Subcutaneous abdominal adipose tissue (tissue), 5 donors: ENCODE results near the gene HOXD8.

Source experiments
- H3K27ac ChIP-seq: one replicate; pipeline ENCODE4 v1.7.0; 2013; ENCODE audit warnings: low read depth, mild to moderate bottlenecking, inconsistent platforms, low read length, moderate library complexity
- H3K27me3 ChIP-seq, 5 donors: one replicate each; pipeline ENCODE4 v1.7.0; 2013; ENCODE audit warnings: low read length in 5 of 5, inconsistent platforms in 1 of 5; ENCODE audit not compliant: control insufficient read depth in 5 of 5, insufficient read depth in 4 of 5
- H3K36me3 ChIP-seq, 5 donors: one replicate each; pipeline ENCODE4 v1.7.0; 2013; ENCODE audit warnings: low read length in 5 of 5; ENCODE audit not compliant: control insufficient read depth in 5 of 5, insufficient read depth in 5 of 5
- H3K4me1 ChIP-seq, 5 donors: one replicate each; pipeline ENCODE4 v1.7.0; 2013; ENCODE audit warnings: low read length in 5 of 5, mild to moderate bottlenecking in 3 of 5, moderate library complexity in 1 of 5; ENCODE audit not compliant: control insufficient read depth in 5 of 5, insufficient read depth in 5 of 5
- H3K4me3 ChIP-seq, 5 donors: one replicate each; pipeline ENCODE4 v1.7.0; 2013; ENCODE audit warnings: low read length in 5 of 5, low read depth in 1 of 5
- H3K9ac ChIP-seq, 5 donors: one replicate each; pipeline ENCODE4 v1.7.0; 2013; ENCODE audit warnings: low read length in 5 of 5, mild to moderate bottlenecking in 4 of 5, moderate library complexity in 3 of 5
- H3K9me3 ChIP-seq, 5 donors: one replicate each; pipeline ENCODE4 v1.7.0; 2013; ENCODE audit warnings: low read length in 5 of 5; ENCODE audit not compliant: control insufficient read depth in 5 of 5
- donor health status: healthy.
- donor health status: healthy.
- donor health status: healthy.
- donor health status: healthy.
- donor health status: healthy.

The HOXD8 gene

DNA sequence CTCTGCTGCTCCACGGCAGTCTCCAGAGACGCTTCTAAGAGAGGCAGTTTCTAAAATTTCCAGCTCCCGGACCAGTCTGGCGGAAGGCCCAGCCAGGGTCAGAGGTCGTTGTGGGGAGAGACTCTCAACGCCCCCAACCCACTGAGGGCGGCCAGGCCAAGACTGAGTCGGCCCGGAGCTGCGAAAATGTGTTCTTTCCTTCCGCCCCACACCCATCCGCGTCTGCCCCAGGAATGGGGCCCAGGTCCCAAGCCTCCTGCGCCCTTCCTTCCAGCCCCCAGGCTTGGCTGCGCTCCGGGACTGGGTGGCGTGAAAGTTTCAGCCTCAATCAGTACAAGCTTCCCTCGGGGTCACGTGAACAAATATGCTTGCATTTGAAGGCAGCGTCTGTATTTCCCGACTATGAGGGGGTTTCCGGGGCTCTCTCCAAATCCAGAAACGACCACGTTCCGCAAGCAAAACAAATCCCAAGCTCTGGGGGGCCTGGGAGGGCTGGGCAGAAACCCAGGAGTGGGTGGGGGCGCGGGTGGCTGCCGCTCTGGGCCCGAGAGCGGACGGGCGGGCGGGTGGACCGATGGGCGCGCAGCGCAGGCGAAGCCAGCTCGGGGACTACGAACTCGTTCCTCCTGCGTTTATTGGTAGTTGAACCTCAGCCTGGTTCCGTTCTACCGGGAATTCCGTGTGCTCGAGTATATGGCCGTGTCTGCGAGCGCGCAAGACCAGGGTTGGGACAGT, 30.9 kb downstream of the HOXD8 start:
- Histone ChIP-seq H3K27me3 (peaks cover 2 to 39% (median 6%) of the 10 kb centered on the region in 5 donors), H3K9ac (no peak overlapping the region)

GRCh38 chr2:176160986-176161824, 31.7 kb downstream of the HOXD8 start:
- H3K4me3 ChIP-seq, result peak overlapping the region in 1 of 5 donors; percentile 66

More for the DNA sequence above, 30.9 kb downstream of the HOXD8 start:
- peaks cover 0 to 24% (median 21%) of the 10 kb centered on the region in 5 donors for H3K4me1 ChIP-seq
- no peak overlapping the region for H3K27ac ChIP-seq
- peak overlapping the region in 4 of 5 donors; percentile 22 to 36 (median 28) for H3K4me3 ChIP-seq
- H3K9me3 ChIP-seq, result no peaks in the 10 kb centered on the region
- peaks cover 0 to 5% (median 2%) of the 10 kb centered on the region in 5 donors for H3K36me3 ChIP-seq

DNA sequence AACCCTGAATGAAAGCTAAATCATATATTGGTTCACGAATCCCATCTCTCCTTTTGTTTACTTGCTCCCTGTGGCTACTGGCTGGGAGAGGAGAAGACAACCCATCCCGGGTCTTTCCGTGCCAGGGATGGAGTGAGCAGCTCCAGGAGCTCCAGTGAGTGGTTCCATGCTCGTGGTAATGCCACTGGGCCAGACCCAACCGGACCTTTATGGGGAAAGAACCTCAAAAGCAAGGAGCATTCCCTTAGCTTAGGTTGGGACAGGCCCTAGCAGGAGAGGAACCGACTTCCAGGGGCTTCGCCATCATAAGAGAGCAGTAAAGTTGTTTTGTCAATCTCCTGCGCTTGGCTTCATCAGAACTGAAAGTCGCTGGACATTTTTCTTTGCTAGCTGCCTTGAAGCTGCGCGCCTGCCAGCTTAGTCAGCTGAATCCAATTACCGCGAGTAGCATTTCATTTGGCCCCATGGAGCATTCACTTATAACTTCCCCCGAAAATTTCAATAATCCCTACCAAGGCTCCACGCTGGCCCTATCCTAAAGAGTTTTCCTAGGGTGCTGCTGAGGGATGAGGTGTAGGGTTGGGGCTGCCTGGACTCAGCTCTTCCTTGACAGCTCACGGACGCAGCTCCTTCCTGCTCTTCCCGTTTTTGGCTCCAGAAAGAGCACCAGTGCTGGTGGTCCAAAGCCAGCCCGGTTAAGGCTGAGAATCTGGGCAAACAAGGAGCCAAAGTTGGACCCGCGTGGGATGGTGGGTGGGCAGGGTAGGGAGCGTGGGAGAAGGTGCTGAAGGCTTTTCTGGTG, 32.5 kb downstream of the HOXD8 start:
- peaks cover 2 to 40% (median 6%) of the 10 kb centered on the region in 5 donors for H3K27me3 ChIP-seq
- H3K4me3 ChIP-seq, result peak overlapping the region; percentile 19 to 66 (median 39)
- peaks cover 0 to 24% (median 19%) of the 10 kb centered on the region in 5 donors for H3K4me1 ChIP-seq
- no peak overlapping the region for H3K9ac ChIP-seq
- H3K36me3 ChIP-seq, result peaks cover 0 to 3% (median 2%) of the 10 kb centered on the region in 5 donors
- no peak overlapping the region for H3K27ac ChIP-seq
- no peaks in the 10 kb centered on the region for H3K9me3 ChIP-seq

More at GRCh38 chr2:176160986-176161824, 31.7 kb downstream of the HOXD8 start:
- H3K27me3 ChIP-seq, result peaks cover 2 to 40% (median 6%) of the 10 kb centered on the region in 5 donors
- peaks cover 0 to 24% (median 21%) of the 10 kb centered on the region in 5 donors for H3K4me1 ChIP-seq
- no peak overlapping the region for H3K9ac ChIP-seq
- H3K9me3 ChIP-seq, result no peaks in the 10 kb centered on the region
- H3K36me3 ChIP-seq, result peaks cover 0 to 3% (median 2%) of the 10 kb centered on the region in 5 donors
- no peak overlapping the region for H3K27ac ChIP-seq

GRCh38 chr2:176162911-176163671, 33.6 kb downstream of the HOXD8 start:
- Histone ChIP-seq H3K36me3 (peaks cover 0 to 3% (median 2%) of the 10 kb centered on the region in 5 donors), H3K27ac (no peak overlapping the region), H3K27me3 (peaks cover 2 to 39% (median 6%) of the 10 kb centered on the region in 5 donors), H3K9me3 (no peaks in the 10 kb centered on the region), H3K4me1 (peaks cover 0 to 23% (median 12%) of the 10 kb centered on the region in 5 donors), H3K4me3 (no peak overlapping the region), H3K9ac (no peak overlapping the region)

- Histone ChIP-seq H3K9me3 (no peaks in the 10 kb centered on the region), H3K27me3 (peaks cover 2 to 36% (median 6%) of the 10 kb centered on the region in 5 donors), H3K36me3 (peaks cover 0 to 3% (median 2%) of the 10 kb centered on the region in 5 donors), H3K4me3 (no peak overlapping the region), H3K4me1 (peaks cover 0 to 23% (median 12%) of the 10 kb centered on the region in 5 donors), H3K9ac (no peak overlapping the region), H3K27ac (no peak overlapping the region)
These were observed 34.2 kb downstream of the HOXD8 start for GRCh38 chr2:176163672-176164056.

GRCh38 chr2:176164201-176164600, 34.7 kb downstream of the HOXD8 start:
- peaks cover 0 to 3% (median 2%) of the 10 kb centered on the region in 5 donors for H3K36me3 ChIP-seq
- peaks cover 2 to 35% (median 6%) of the 10 kb centered on the region in 5 donors for H3K27me3 ChIP-seq
- peaks cover 0 to 23% (median 12%) of the 10 kb centered on the region in 5 donors for H3K4me1 ChIP-seq
- no peak overlapping the region for H3K9ac ChIP-seq
- H3K27ac ChIP-seq, result no peak overlapping the region
- no peaks in the 10 kb centered on the region for H3K9me3 ChIP-seq
- H3K4me3 ChIP-seq, result no peak overlapping the region

DNA sequence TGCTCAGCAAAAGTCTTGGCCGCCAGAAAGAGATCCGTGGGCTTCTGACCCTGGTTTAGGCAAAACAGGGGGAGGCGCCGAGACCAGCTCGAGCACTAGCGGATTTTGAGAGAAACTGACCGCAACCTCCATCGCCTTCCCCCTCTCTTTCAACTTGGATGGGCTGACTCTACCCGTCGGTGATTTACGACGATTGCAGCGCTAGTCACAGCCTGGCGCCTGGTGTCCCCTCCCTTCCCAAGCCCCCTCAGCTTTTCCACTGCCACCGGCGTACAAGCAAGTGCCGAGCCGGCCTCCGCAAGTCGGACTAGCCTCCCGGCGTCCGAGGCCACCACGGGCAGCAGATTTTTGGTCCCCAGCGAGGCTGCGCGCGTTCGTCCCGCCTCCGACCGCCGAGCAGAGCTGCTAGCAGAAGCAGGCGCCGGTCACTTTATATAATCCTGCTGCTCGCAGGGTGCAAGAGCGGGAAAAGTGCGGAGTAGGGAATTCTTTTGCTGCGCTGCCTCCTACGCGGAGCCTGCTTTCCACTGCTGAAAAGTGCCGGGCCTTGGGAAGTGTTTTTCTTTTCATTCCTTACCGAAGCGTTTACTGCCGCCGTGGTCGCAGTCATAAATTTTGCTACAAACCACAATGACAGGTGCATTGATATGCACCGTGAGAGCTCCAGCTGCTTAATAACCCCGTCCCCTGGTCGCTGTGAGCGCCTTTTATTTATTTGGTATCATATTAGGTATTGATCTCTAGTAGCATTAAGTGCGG, 35.3 kb downstream of the HOXD8 start:
- no peak overlapping the region for H3K9ac ChIP-seq
- H3K27ac ChIP-seq, result no peak overlapping the region
- no peak overlapping the region for H3K4me3 ChIP-seq
- peaks cover 2 to 31% (median 6%) of the 10 kb centered on the region in 5 donors for H3K27me3 ChIP-seq
- peaks cover 0 to 17% (median 7%) of the 10 kb centered on the region in 5 donors for H3K4me1 ChIP-seq
- no peaks in the 10 kb centered on the region for H3K9me3 ChIP-seq
- H3K36me3 ChIP-seq, result peaks cover 0 to 3% (median 2%) of the 10 kb centered on the region in 5 donors

DNA sequence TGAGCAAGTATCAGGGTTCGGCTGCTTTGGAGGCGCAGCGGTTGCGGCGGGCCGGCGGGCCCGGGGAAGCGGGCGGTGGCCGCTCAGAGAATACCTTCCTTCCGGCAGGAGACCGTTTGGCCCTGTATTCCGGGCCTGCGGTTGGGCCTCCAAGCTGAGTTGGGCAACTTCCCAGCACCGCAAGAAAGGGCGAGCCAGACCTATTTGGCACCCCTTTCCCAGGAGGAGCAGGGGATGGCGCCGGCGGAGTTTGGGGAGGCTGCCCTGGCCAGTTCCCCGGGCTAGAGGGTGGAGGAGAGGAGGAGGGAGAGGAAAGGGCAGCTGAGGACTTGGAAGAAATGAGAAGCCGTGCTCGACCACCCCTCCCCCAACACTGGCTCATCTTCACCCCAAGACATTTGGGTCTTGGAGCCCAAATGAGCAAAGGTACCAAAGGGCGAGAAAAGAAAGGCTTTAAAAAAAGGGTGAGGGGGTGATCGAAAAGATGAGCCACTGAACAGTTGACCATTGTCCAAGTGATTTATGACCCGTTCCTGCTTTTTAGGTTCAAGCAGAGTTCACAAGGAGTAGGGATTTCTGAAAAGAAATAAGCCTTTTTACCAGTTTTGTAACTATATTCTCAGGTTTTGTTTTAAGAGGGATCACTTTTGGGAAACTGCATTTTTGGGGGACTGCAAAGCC, 36.0 kb downstream of the HOXD8 start:
- H3K9me3 ChIP-seq, result no peaks in the 10 kb centered on the region
- peaks cover 0 to 3% (median 2%) of the 10 kb centered on the region in 5 donors for H3K36me3 ChIP-seq
- H3K27me3 ChIP-seq, result peaks cover 0 to 28% (median 5%) of the 10 kb centered on the region in 5 donors
- no peak overlapping the region for H3K4me3 ChIP-seq
- H3K9ac ChIP-seq, result no peak overlapping the region
- H3K27ac ChIP-seq, result no peak overlapping the region
- peaks cover 0 to 10% (median 0%) of the 10 kb centered on the region in 5 donors for H3K4me1 ChIP-seq
